DND-41 (cell line): Measurements from ENCODE around the gene MAP7D3.

Source experiments
- CTCF ChIP-seq: IDR thresholded peaks from 2 replicates; pipeline ENCODE4 v1.5.1; 2012; ENCODE audit warnings: borderline replicate concordance, low read length, moderate library complexity, mild to moderate bottlenecking; ENCODE audit not compliant: poor library complexity, severe bottlenecking; ENCODE audit errors: extremely low read depth
- EZH2 ChIP-seq: IDR thresholded peaks from 3 replicates; pipeline ENCODE4 v1.6.1; 2012; ENCODE audit warnings: borderline replicate concordance, low read depth, mild to moderate bottlenecking, moderate library complexity, low read length, inconsistent platforms; ENCODE audit not compliant: severe bottlenecking

DNA sequence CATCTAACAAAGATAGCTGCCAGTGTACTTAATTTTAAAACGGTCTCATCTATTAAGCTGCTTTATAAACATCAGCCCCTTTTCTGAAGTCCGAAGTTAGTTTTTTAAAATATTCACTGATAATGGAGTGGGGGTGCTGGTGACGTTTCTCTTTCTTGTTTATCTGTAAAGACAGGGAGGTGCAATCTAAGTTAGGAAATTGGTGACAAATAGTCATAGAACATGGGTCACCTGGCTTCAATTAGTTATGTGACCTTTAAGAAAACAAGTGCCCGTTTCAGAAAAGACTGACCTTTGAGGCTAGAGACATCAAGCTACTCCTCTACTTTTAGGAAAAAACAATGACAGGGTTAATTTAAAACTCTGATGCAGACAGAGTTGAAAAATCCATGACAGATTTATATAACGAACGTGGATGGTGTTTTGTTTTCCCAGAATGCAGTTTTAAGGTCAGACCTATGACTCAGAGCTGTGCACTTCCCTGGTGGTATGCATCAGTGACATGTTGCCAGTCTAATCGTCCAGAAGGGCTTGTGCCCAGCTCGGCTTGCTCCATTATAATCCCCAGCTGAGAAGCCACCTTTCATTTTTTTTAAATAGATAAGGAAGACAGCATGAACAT, 65.7 kb downstream of the MAP7D3 start:
- TF ChIP-seq CTCF: no peak
- TF ChIP-seq EZH2: no peak
